Measurements from ENCODE around the gene SMTNL2. TPM values are rescaled to one million over a fixed set of nuclear protein-coding genes. Genes with fewer than 3 reads are reported as not detected.
"Not testable (repeated sequence)": the region's sequence is repeated elsewhere in the genome, so short reads cannot be mapped to it uniquely, and the experiment has no call there.

Gene SMTNL2
- polyA plus RNA-seq, 6 donors from 2014 or later: not detected

- no peak overlapping the region for H3K27ac Mint-ChIP-seq
- H3K4me3 Mint-ChIP-seq: peak overlapping the region in 2 of 8 donors; percentile 52 to 55
- H3K27me3 Mint-ChIP-seq: peaks cover 8 to 11% (median 9%) of the 10 kb centered on the region in 3 donors
- ATAC-seq (ENCODE audit: low read depth in 2 of 2) (no peak), DNase-seq (no peak)
- H3K4me1 Mint-ChIP-seq: peaks cover 33 to 48% (median 42%) of the 10 kb centered on the region in 3 donors
- H3K36me3 Mint-ChIP-seq: peaks cover 0 to 3% of the 10 kb centered on the region in 2 donors
- peaks cover 0 to 6% (median 0%) of the 10 kb centered on the region in 7 donors for H3K9me3 Mint-ChIP-seq
Measured at GRCh38 chr17:4633643-4634042, 49.3 kb downstream of the SMTNL2 start.

DNA sequence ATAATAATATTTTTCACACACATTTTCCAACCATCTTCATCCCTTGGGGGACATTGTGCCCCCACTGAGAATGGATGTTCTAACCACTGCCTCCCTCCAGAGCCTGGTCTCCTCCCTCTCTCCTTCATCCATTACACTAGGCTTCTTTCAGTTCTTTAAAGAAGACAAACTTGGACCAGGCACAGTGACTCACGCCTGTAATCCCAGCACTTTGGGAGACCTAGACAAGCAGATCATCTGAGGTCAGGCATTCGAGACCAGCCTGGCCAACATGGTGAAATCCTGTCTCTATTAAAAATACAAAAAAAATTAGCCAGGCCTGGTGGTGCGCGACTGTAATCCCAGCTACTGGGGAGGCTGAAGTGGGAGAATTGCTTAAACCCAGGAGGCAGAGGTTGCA is 50.6 kb downstream of the SMTNL2 start:
- ATAC-seq (ENCODE audit: low read depth in 2 of 2): no peak
- Mint-ChIP-seq H3K27ac (no peak overlapping the region), H3K36me3 (peaks cover 0 to 10% of the 10 kb centered on the region in 2 donors), H3K4me3 (peak overlapping the region in 5 of 8 donors; percentile 29 to 90 (median 78)), H3K9me3 (peaks cover 0 to 6% (median 0%) of the 10 kb centered on the region in 7 donors), H3K4me1 (peaks cover 41 to 57% (median 50%) of the 10 kb centered on the region in 3 donors), H3K27me3 (peaks cover 15 to 21% (median 18%) of the 10 kb centered on the region in 3 donors)
- no peak for DNase-seq

DNA sequence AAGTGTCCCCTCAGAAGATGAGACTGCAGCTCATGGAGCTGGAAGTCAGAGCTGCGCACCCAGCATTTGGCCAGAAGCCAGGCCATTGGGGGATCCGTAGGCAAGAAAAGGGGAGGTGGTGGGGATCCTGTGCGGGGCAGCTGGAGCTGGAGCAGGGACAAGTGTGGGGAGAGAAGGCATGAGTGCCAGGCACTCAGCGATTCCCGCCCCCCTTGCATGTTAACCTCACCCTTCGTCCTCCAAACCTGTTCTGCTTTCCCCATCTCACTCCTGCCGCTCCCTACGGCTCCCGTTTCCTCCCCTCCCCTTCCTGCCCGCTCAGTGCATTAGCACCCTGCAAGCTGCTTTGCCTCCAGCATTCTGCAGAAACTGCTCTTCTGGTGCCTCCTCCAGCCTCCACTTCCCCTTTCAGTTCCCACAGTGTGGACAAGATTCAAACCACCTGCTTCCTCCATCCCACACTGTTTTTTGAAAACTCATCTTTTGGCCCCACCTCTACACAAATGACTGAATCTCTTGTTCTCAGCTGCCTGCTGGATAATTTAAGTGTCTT is 51.6 kb downstream of the SMTNL2 start:
- DNase-seq (peak; percentile 55), ATAC-seq (ENCODE audit: low read depth in 2 of 2) (peak; percentile 79 to 80)
- Mint-ChIP-seq H3K4me1 (peaks cover 45 to 59% (median 54%) of the 10 kb centered on the region in 3 donors), H3K27me3 (peaks cover 16 to 28% (median 21%) of the 10 kb centered on the region in 3 donors), H3K36me3 (peaks cover 0 to 10% of the 10 kb centered on the region in 2 donors), H3K27ac (peak overlapping the region in 4 of 6 donors; percentile 17 to 62 (median 40)), H3K4me3 (peak overlapping the region; percentile 36 to 93 (median 79)), H3K9me3 (peaks cover 0 to 6% (median 0%) of the 10 kb centered on the region in 7 donors)

DNA sequence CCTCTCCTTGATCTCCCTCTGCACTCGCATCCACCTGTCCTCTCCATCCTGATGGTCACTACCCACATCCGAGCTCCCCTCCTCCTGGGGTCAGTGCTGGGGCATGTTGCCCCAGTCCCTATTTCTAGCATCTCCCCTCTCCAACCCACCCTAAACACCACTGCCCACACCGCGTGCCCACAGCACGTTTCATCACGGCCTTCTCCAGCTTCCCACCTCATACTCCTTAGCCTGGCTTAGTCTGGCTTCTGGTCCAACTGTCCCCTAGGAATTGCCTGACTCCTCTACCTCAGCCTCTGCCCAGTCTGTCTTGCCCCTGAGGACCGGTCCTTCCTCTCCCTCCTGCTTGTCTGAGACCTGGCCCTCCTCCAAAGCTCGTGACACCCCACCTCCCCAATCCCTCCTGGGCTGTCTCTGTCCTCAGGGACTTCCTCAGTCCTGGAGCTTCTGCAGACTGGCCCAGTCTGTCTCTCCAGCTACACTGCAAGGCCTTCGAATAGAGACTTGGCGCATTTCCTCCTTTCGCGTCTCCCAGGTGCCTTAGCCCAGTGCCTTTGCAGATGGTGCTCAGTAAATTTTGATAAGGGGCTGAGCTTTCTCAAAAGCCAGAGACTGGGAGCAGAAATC is 52.3 kb downstream of the SMTNL2 start:
- ATAC-seq (ENCODE audit: low read depth in 2 of 2): no peak
- peak overlapping the region in 3 of 6 donors; percentile 22 to 89 (median 62) for H3K27ac Mint-ChIP-seq
- H3K4me3 Mint-ChIP-seq: peak overlapping the region; percentile 47 to 93 (median 79)
- no peak for DNase-seq
- peaks cover 0 to 10% of the 10 kb centered on the region in 2 donors for H3K36me3 Mint-ChIP-seq
- H3K27me3 Mint-ChIP-seq: peaks cover 22 to 35% (median 28%) of the 10 kb centered on the region in 3 donors
- H3K9me3 Mint-ChIP-seq: peaks cover 0 to 6% (median 0%) of the 10 kb centered on the region in 7 donors
- peaks cover 44 to 57% (median 54%) of the 10 kb centered on the region in 3 donors for H3K4me1 Mint-ChIP-seq

- Mint-ChIP-seq H3K27me3 (peaks cover 40 to 57% (median 50%) of the 10 kb centered on the region in 3 donors), H3K36me3 (peaks cover 0 to 10% of the 10 kb centered on the region in 2 donors), H3K27ac (peak overlapping the region in 2 of 6 donors; percentile 37 to 54), H3K4me3 (peak overlapping the region in 7 of 8 donors; percentile 28 to 92 (median 82)), H3K4me1 (peaks cover 44 to 58% (median 55%) of the 10 kb centered on the region in 3 donors)
- not testable (repeated sequence) for ATAC-seq (ENCODE audit: low read depth in 2 of 2); H3K9me3 Mint-ChIP-seq; DNase-seq
Measured at GRCh38 chr17:4638766-4639165, 54.4 kb downstream of the SMTNL2 start.

- peaks cover 44 to 55% (median 53%) of the 10 kb centered on the region in 3 donors for H3K4me1 Mint-ChIP-seq
- peak overlapping the region; percentile 42 to 92 (median 84) for H3K4me3 Mint-ChIP-seq
- peak overlapping the region in 2 of 6 donors; percentile 54 to 87 for H3K27ac Mint-ChIP-seq
- H3K9me3 Mint-ChIP-seq: not testable (repeated sequence)
- ATAC-seq (ENCODE audit: low read depth in 2 of 2): peak; percentile 65 to 66
- DNase-seq: peak; percentile 27
- H3K27me3 Mint-ChIP-seq: peaks cover 44 to 63% (median 56%) of the 10 kb centered on the region in 3 donors
- peaks cover 0 to 10% of the 10 kb centered on the region in 2 donors for H3K36me3 Mint-ChIP-seq
Measured at GRCh38 chr17:4639301-4640059, 55.2 kb downstream of the SMTNL2 start.

- H3K9me3 Mint-ChIP-seq; ATAC-seq (ENCODE audit: low read depth in 2 of 2); DNase-seq: not testable (repeated sequence)
- peaks cover 35 to 45% (median 44%) of the 10 kb centered on the region in 3 donors for H3K4me1 Mint-ChIP-seq
- H3K36me3 Mint-ChIP-seq: peaks cover 0 to 10% of the 10 kb centered on the region in 2 donors
- peaks cover 54 to 75% (median 68%) of the 10 kb centered on the region in 3 donors for H3K27me3 Mint-ChIP-seq
- H3K27ac Mint-ChIP-seq: peak overlapping the region in 1 of 6 donors; percentile 85
- H3K4me3 Mint-ChIP-seq: peak overlapping the region in 6 of 8 donors; percentile 5 to 72 (median 40)
Measured at GRCh38 chr17:4640569-4641188, 56.4 kb downstream of the SMTNL2 start.

DNA sequence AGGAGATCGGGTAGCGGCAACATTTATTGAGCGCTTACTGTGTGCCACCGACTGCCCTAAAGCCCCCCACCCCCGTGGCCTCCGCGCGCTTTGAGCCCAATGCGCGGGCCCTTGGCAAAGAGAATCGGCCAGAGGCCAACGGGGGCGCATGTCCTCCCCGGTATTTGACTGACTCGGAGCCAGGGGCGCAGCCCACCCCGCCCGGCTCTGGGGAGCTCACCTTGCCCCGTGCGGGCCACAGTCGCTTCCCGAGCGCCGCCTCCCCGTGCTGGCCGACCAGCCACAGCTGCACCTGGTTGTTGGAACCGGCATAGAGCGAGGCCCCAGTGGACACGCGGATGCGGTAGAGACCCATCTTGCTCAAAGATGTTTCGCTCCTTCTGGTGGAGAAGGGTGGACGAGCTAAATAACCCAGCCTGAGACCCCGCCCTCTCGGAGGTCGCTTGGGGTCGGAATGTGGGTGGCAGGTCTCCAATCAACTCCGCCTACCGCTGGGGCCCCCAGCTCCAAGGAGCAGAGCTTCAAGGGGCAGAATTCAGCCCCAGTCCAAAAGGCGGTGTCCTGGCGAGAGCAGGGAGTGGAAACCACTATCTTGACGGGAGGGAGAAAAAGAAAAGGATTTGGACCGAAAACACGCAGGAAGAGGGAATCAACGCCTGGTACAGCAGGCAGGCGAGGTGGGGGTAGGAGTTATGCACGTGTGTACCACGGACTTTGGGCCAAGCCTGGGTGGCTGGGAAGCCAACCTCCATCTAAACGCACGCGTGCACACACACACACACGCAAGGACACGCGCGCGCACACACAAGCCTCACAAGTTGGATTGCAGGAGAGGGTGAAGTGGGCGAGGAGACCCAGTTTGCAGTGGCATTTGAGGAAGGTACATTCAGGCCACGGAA is 57.2 kb downstream of the SMTNL2 start, which contains the start of gene ALOX15:
Gene ALOX15, minus strand, starts transcription at position 382 of the 899 bp plus-strand sequence. Its CDS starts 27 bp downstream, at position 355.
- ATAC-seq (ENCODE audit: low read depth in 2 of 2) (no peak), DNase-seq (no peak)
- H3K4me1 Mint-ChIP-seq: peaks cover 27 to 36% (median 35%) of the 10 kb centered on the region in 3 donors
- peaks cover 0 to 10% of the 10 kb centered on the region in 2 donors for H3K36me3 Mint-ChIP-seq
- H3K27me3 Mint-ChIP-seq: peaks cover 52 to 78% (median 77%) of the 10 kb centered on the region in 3 donors
- peaks cover 0 to 6% (median 0%) of the 10 kb centered on the region in 7 donors for H3K9me3 Mint-ChIP-seq
- peak within 1 kb of the TSS in 7 of 8 donors; percentile 5 to 74 (median 52) for H3K4me3 Mint-ChIP-seq
- peak within 1 kb of the TSS in 3 of 6 donors; percentile 34 to 85 (median 44) for H3K27ac Mint-ChIP-seq

GRCh38 chr17:4642286-4642685 is 58.0 kb downstream of the SMTNL2 start:
- peak overlapping the region in 1 of 6 donors; percentile 44 for H3K27ac Mint-ChIP-seq
- peaks cover 22 to 29% (median 28%) of the 10 kb centered on the region in 3 donors for H3K4me1 Mint-ChIP-seq
- DNase-seq (no peak), ATAC-seq (ENCODE audit: low read depth in 2 of 2) (no peak)
- H3K9me3 Mint-ChIP-seq: peaks cover 0 to 6% (median 0%) of the 10 kb centered on the region in 7 donors
- H3K36me3 Mint-ChIP-seq: peaks cover 0 to 10% of the 10 kb centered on the region in 2 donors
- H3K4me3 Mint-ChIP-seq: peak overlapping the region in 3 of 8 donors; percentile 20 to 74 (median 25)
- peaks cover 56 to 80% (median 78%) of the 10 kb centered on the region in 3 donors for H3K27me3 Mint-ChIP-seq

DNA sequence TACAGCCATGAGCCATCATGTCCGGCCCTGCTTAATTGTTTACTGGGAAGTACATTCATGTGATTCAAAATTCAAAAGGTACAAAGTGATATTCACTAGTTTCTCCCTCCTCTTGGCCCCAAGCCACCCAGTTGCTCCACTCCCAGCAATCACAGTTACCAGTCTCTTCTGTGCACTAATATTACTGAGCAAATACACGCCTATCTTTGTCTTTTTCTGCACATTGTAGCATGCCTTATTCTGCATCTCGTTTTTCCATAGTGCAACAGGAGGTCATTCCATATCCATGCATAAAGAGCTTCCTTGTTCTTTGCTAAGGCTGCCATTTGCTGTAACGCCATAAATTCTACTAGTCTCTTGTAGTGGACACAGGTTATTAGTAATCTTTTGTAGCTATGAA is 59.3 kb downstream of the SMTNL2 start:
- ATAC-seq (ENCODE audit: low read depth in 2 of 2) (no peak), DNase-seq (no peak)
- Mint-ChIP-seq H3K4me3 (no peak overlapping the region), H3K4me1 (peaks cover 15 to 23% (median 23%) of the 10 kb centered on the region in 3 donors), H3K36me3 (peaks cover 0 to 7% of the 10 kb centered on the region in 2 donors), H3K27me3 (peaks cover 59 to 70% (median 67%) of the 10 kb centered on the region in 3 donors), H3K9me3 (peaks cover 0 to 6% (median 0%) of the 10 kb centered on the region in 7 donors), H3K27ac (no peak overlapping the region)

- no peak overlapping the region for H3K27ac Mint-ChIP-seq
- DNase-seq (no peak), ATAC-seq (ENCODE audit: low read depth in 2 of 2) (no peak)
- H3K27me3 Mint-ChIP-seq: peaks cover 53 to 68% (median 66%) of the 10 kb centered on the region in 3 donors
- H3K36me3 Mint-ChIP-seq: no peaks in the 10 kb centered on the region
- H3K9me3 Mint-ChIP-seq: peaks cover 0 to 6% (median 0%) of the 10 kb centered on the region in 7 donors
- no peak overlapping the region for H3K4me3 Mint-ChIP-seq
- H3K4me1 Mint-ChIP-seq: peaks cover 6 to 15% (median 12%) of the 10 kb centered on the region in 3 donors
Measured at GRCh38 chr17:4645642-4646041, 61.3 kb downstream of the SMTNL2 start.

All from naive B cell (primary cell).